Bronchus fibroblast of lung (primary cell): ENCODE data around the gene ACSM2B. TPM values are rescaled to one million over a fixed set of nuclear protein-coding genes. Genes with fewer than 3 reads are reported as not detected.

Experiments
- total RNA-seq: library from RNA; depleted of rRNA; stranded (reverse); fragments of >200 nt; gene quantifications from 2 replicates; pipeline ENCODE4 v1.2.3, GENCODE V29; 2015

ACSM2B gene
- total RNA-seq, result not detected in 2 replicates

GRCh38 chr16:20576145-20576544 lies at the start of gene ACSM2B:
ACSM2B (minus strand) TSS chr16:20576367; CDS start chr16:20564845, 11,522 bp downstream.

Other genes with a start within 250 kb of the ACSM2B start
- not detected in 2 replicates for gene GP2, start 248.9 kb downstream of the ACSM2B start, total RNA-seq
- not detected in 2 replicates for gene UMOD, start 223.7 kb downstream of the ACSM2B start, total RNA-seq
- gene PDILT, start 171.6 kb downstream of the ACSM2B start, total RNA-seq, result not detected in 2 replicates
- gene ACSM5, start 166.8 kb downstream of the ACSM2B start, total RNA-seq, result under 0.01 TPM in 1 of 2 replicates, not detected in the other
- not detected in 2 replicates for gene ACSM2A, start 124.8 kb downstream of the ACSM2B start, total RNA-seq
- gene ACSM1, start 121.3 kb upstream of the ACSM2B start, total RNA-seq, result not detected in 2 replicates
- gene THUMPD1, start 165.5 kb upstream of the ACSM2B start, total RNA-seq, result 44.4 and 53.1 TPM in 2 replicates
- 0.17 and 0.45 TPM in 2 replicates for gene ACSM3, start 187.6 kb upstream of the ACSM2B start, total RNA-seq
- gene ERI2, start 230.1 kb upstream of the ACSM2B start, total RNA-seq, result 18.7 and 20.2 TPM in 2 replicates
- 8.9 and 10.4 TPM in 2 replicates for gene REXO5, start 230.2 kb upstream of the ACSM2B start, total RNA-seq